Mucosa of rectum (tissue), 2 donors: Measurements from ENCODE around the gene R3HDM2.
"Not testable (repeated sequence)": the region's sequence is repeated elsewhere in the genome, so short reads cannot be mapped to it uniquely, and the experiment has no call there.

ENCODE experiments used
- H3K27ac ChIP-seq, 2 donors: one replicate each; pipeline ENCODE4 v1.7.0; 2013; ENCODE audit warnings: inconsistent platforms in 2 of 2, low read depth in 2 of 2, low read length in 2 of 2
- H3K27me3 ChIP-seq, 2 donors: one replicate each; pipeline ENCODE4 v1.7.0; 2013; ENCODE audit warnings: low read length in 2 of 2; ENCODE audit not compliant: control insufficient read depth in 2 of 2, insufficient read depth in 2 of 2
- H3K36me3 ChIP-seq, 2 donors: one replicate each; pipeline ENCODE4 v1.7.0; 2013; ENCODE audit warnings: low read length in 2 of 2; ENCODE audit not compliant: control insufficient read depth in 2 of 2, insufficient read depth in 2 of 2
- H3K4me1 ChIP-seq, 2 donors: one replicate each; pipeline ENCODE4 v1.7.0; 2013; ENCODE audit warnings: low read length in 2 of 2, mild to moderate bottlenecking in 1 of 2; ENCODE audit not compliant: control insufficient read depth in 2 of 2, insufficient read depth in 2 of 2
- H3K4me3 ChIP-seq, 2 donors: one replicate each; pipeline ENCODE4 v1.7.0; 2013; ENCODE audit warnings: low read length in 2 of 2
- H3K9ac ChIP-seq, 2 donors: one replicate each; pipeline ENCODE4 v1.7.0; 2013; ENCODE audit warnings: low read length in 2 of 2, low read depth in 1 of 2, mild to moderate bottlenecking in 1 of 2
- H3K9me3 ChIP-seq, 2 donors: one replicate each; pipeline ENCODE4 v1.7.0; 2013; ENCODE audit warnings: low read length in 2 of 2; ENCODE audit not compliant: control insufficient read depth in 2 of 2
- donor health status: healthy.
- donor health status: Normal muscosa, but diverticular disease.

R3HDM2 gene

GRCh38 chr12:57366315-57366714 lies 64.5 kb downstream of the R3HDM2 start:
- Histone ChIP-seq H3K4me1 (no peaks in the 10 kb centered on the region), H3K27me3 (no peaks in the 10 kb centered on the region), H3K4me3 (no peak overlapping the region), H3K9me3 (no peaks in the 10 kb centered on the region), H3K36me3 (no peaks in the 10 kb centered on the region), H3K27ac (no peak overlapping the region), H3K9ac (no peak overlapping the region)

GRCh38 chr12:57364156-57364555 lies 66.7 kb downstream of the R3HDM2 start:
- not testable (repeated sequence) for H3K27ac ChIP-seq, H3K4me3 ChIP-seq, H3K9me3 ChIP-seq, H3K27me3 ChIP-seq, H3K9ac ChIP-seq, H3K4me1 ChIP-seq, H3K36me3 ChIP-seq

- H3K4me1 ChIP-seq: no peaks in the 10 kb centered on the region
- H3K27ac ChIP-seq: no peak overlapping the region
Observed at GRCh38 chr12:57360468-57360867, 70.4 kb downstream of the R3HDM2 start.

GRCh38 chr12:57358646-57359045 lies 72.2 kb downstream of the R3HDM2 start:
- H3K27me3 ChIP-seq: no peaks in the 10 kb centered on the region
- no peak overlapping the region for H3K4me3 ChIP-seq
- no peaks in the 10 kb centered on the region for H3K4me1 ChIP-seq
- no peak overlapping the region for H3K27ac ChIP-seq
- H3K36me3 ChIP-seq: no peaks in the 10 kb centered on the region
- no peaks in the 10 kb centered on the region for H3K9me3 ChIP-seq
- no peak overlapping the region for H3K9ac ChIP-seq

More at GRCh38 chr12:57360468-57360867, 70.4 kb downstream of the R3HDM2 start:
- no peaks in the 10 kb centered on the region for H3K9me3 ChIP-seq
- H3K36me3 ChIP-seq: no peaks in the 10 kb centered on the region
- H3K27me3 ChIP-seq: no peaks in the 10 kb centered on the region
- no peak overlapping the region for H3K9ac ChIP-seq
- H3K4me3 ChIP-seq: no peak overlapping the region

GRCh38 chr12:57355734-57356133 lies 75.1 kb downstream of the R3HDM2 start:
- peaks cover 0 to 3% of the 10 kb centered on the region in 2 donors for H3K36me3 ChIP-seq
- H3K9ac ChIP-seq: no peak overlapping the region
- no peaks in the 10 kb centered on the region for H3K27me3 ChIP-seq
- no peaks in the 10 kb centered on the region for H3K9me3 ChIP-seq
- H3K4me1 ChIP-seq: no peaks in the 10 kb centered on the region
- no peak overlapping the region for H3K27ac ChIP-seq
- no peak overlapping the region for H3K4me3 ChIP-seq

- Histone ChIP-seq H3K27me3 (no peaks in the 10 kb centered on the region), H3K9me3 (no peaks in the 10 kb centered on the region)
Observed at GRCh38 chr12:57352166-57352565, 78.7 kb downstream of the R3HDM2 start.

GRCh38 chr12:57347284-57347683 lies 83.6 kb downstream of the R3HDM2 start:
- Histone ChIP-seq H3K4me1 (no peaks in the 10 kb centered on the region), H3K9ac (no peak overlapping the region), H3K27ac (no peak overlapping the region), H3K36me3 (peaks cover 0 to 3% of the 10 kb centered on the region in 2 donors), H3K27me3 (no peaks in the 10 kb centered on the region), H3K4me3 (no peak overlapping the region), H3K9me3 (no peaks in the 10 kb centered on the region)

More at GRCh38 chr12:57352166-57352565, 78.7 kb downstream of the R3HDM2 start:
- Histone ChIP-seq H3K4me1 (no peaks in the 10 kb centered on the region), H3K27ac (no peak overlapping the region), H3K4me3 (no peak overlapping the region), H3K9ac (no peak overlapping the region), H3K36me3 (peaks cover 0 to 3% of the 10 kb centered on the region in 2 donors)

- Histone ChIP-seq H3K9ac (no peak overlapping the region), H3K27ac (no peak overlapping the region), H3K36me3 (no peaks in the 10 kb centered on the region), H3K4me1 (no peaks in the 10 kb centered on the region), H3K4me3 (no peak overlapping the region), H3K27me3 (no peaks in the 10 kb centered on the region), H3K9me3 (no peaks in the 10 kb centered on the region)
Observed at GRCh38 chr12:57343703-57344378, 87.0 kb downstream of the R3HDM2 start.

GRCh38 chr12:57342207-57342691 lies 88.6 kb downstream of the R3HDM2 start:
- H3K4me3 ChIP-seq: no peak overlapping the region

GRCh38 chr12:57341275-57341990 lies 89.4 kb downstream of the R3HDM2 start:
- Histone ChIP-seq H3K27ac (no peak overlapping the region), H3K36me3 (no peaks in the 10 kb centered on the region), H3K9ac (no peak overlapping the region), H3K4me1 (no peaks in the 10 kb centered on the region), H3K4me3 (no peak overlapping the region), H3K27me3 (no peaks in the 10 kb centered on the region), H3K9me3 (no peaks in the 10 kb centered on the region)

More at GRCh38 chr12:57342207-57342691, 88.6 kb downstream of the R3HDM2 start:
- Histone ChIP-seq H3K9me3 (no peaks in the 10 kb centered on the region), H3K27me3 (no peaks in the 10 kb centered on the region), H3K9ac (no peak overlapping the region), H3K36me3 (no peaks in the 10 kb centered on the region), H3K27ac (no peak overlapping the region), H3K4me1 (no peaks in the 10 kb centered on the region)
